ENCODE data around the gene MAP3K14.
"Not testable (repeated sequence)": the region's sequence is repeated elsewhere in the genome, so short reads cannot be mapped to it uniquely, and the experiment has no call there.

MAP3K14 gene

DNA sequence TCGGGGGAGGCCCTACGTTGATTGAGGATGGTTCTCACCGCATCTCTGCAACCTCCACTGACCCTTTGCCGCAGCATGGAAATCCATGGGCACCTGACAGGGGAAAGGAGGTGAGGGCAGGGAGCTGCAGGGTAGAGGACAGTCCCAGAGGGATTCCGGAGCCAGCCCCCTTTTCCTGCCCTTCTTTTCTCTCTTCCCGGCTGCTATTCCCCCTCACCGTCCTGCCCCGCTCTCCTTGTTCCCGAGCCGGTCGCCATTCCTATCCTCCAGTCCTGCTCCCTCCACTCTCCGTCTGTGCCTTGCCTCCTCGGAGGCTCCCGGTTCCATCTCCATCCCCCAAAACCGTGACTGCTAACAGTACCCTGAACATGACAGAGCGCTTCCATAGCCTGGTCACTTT is 59.7 kb downstream of the MAP3K14 start:
- no peaks in the 10 kb centered on the region for H3K4me1 ChIP-seq
- TF ChIP-seq, protein P1, sequence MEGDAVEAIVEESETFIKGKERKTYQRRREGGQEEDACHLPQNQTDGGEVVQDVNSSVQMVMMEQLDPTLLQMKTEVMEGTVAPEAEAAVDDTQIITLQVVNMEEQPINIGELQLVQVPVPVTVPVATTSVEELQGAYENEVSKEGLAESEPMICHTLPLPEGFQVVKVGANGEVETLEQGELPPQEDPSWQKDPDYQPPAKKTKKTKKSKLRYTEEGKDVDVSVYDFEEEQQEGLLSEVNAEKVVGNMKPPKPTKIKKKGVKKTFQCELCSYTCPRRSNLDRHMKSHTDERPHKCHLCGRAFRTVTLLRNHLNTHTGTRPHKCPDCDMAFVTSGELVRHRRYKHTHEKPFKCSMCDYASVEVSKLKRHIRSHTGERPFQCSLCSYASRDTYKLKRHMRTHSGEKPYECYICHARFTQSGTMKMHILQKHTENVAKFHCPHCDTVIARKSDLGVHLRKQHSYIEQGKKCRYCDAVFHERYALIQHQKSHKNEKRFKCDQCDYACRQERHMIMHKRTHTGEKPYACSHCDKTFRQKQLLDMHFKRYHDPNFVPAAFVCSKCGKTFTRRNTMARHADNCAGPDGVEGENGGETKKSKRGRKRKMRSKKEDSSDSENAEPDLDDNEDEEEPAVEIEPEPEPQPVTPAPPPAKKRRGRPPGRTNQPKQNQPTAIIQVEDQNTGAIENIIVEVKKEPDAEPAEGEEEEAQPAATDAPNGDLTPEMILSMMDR (IDR thresholded peaks at IDR 0.05): no peak
- H3K27me3 ChIP-seq (ENCODE audit: control insufficient read depth, insufficient read depth, low read length): no peaks in the 10 kb centered on the region
- H3K4me3 ChIP-seq (ENCODE audit: low read depth, low read length): no peak overlapping the region
- H3K9me3 ChIP-seq (ENCODE audit: control insufficient read depth, low read length): no peaks in the 10 kb centered on the region
- H3K27ac ChIP-seq: no peak overlapping the region
- H3K79me2 ChIP-seq: no peaks in the 10 kb centered on the region
- no peak overlapping the region for H2AFZ ChIP-seq
- no peak overlapping the region for H3K9ac ChIP-seq
- no peak overlapping the region for H3K4me2 ChIP-seq (ENCODE audit: low read length)
- H3K36me3 ChIP-seq (ENCODE audit: control insufficient read depth, insufficient read depth, low read length): no peaks in the 10 kb centered on the region

DNA sequence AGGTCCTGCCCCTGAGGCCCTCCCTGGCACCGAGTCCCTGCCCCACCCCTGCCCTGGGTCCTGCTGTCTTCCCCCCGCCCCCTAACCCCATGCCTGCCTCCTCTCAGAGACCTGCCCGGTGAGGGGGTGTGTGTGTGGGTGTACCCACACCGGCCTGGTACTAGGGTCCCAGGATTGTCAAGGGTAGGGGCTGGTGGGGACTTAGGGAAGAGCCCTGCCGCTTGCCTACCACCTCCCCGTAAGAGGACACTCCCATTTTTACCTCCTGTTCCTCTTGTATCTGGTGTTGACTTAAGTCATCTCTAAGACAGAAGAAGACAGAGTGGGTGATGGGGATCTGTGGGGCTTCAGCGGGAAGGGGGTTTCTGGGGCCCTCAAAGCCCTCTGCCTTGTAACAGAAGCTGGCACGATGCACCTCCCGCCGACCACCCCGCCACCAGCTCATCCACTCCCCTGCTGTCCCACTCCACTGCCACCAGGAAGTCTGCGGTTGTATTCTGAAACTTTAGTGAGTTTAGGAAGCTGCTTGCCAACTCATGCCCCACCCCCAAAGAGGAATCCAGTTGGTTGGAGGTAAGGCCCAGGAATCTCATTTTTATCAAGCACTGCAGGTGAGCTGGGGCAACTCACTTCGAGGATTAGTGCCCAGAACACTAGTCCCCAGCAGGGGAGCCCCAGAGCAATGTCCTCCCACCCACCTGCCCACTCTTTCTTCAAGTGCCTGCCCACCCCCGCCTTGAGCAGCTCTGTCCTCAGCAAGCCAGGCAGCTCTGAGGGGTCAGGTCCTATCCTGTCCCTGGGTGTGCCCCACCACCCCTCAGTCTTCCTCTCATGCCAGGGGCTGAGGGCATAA is 60.5 kb downstream of the MAP3K14 start:
- Histone ChIP-seq H3K9ac (no peak overlapping the region), H3K79me2 (no peaks in the 10 kb centered on the region), H3K27ac (no peak overlapping the region), H3K36me3 (ENCODE audit: control insufficient read depth, insufficient read depth, low read length) (no peaks in the 10 kb centered on the region), H3K9me3 (ENCODE audit: control insufficient read depth, low read length) (no peaks in the 10 kb centered on the region), H3K4me3 (ENCODE audit: low read depth, low read length) (no peak overlapping the region), H2AFZ (no peak overlapping the region), H3K27me3 (ENCODE audit: control insufficient read depth, insufficient read depth, low read length) (no peaks in the 10 kb centered on the region), H3K4me1 (no peaks in the 10 kb centered on the region), H3K4me2 (ENCODE audit: low read length) (no peak overlapping the region)
- TF ChIP-seq, protein P1 (IDR thresholded peaks at IDR 0.05): no peak

DNA sequence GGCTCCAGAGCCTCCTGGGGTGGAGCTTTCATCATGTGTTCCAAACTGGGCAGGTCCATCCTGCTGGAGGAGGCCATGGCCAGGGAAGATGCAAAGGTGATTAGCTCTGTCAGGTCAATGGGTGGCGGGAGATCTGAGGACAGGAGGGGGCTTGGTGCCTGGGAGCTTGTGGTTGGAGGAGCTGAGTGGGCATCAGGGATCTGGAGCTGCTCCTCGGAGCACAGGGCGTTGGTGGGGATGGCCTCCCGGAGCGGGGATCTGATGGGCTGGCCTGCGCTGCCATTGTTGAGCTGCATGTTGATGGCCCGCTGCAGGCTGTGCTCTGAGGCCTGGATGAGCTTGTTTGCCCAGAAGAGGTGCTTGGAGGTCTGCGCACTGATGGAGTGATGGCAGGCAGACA is 61.5 kb downstream of the MAP3K14 start:
- Histone ChIP-seq H3K27ac (no peak overlapping the region), H3K4me3 (ENCODE audit: low read depth, low read length) (no peak overlapping the region), H3K79me2 (no peaks in the 10 kb centered on the region), H3K4me2 (ENCODE audit: low read length) (no peak overlapping the region), H3K9me3 (ENCODE audit: control insufficient read depth, low read length) (no peaks in the 10 kb centered on the region), H3K9ac (no peak overlapping the region), H2AFZ (no peak overlapping the region), H3K36me3 (ENCODE audit: control insufficient read depth, insufficient read depth, low read length) (no peaks in the 10 kb centered on the region), H3K27me3 (ENCODE audit: control insufficient read depth, insufficient read depth, low read length) (no peaks in the 10 kb centered on the region), H3K4me1 (no peaks in the 10 kb centered on the region)
- TF ChIP-seq, protein P1 (IDR thresholded peaks at IDR 0.05): no peak

DNA sequence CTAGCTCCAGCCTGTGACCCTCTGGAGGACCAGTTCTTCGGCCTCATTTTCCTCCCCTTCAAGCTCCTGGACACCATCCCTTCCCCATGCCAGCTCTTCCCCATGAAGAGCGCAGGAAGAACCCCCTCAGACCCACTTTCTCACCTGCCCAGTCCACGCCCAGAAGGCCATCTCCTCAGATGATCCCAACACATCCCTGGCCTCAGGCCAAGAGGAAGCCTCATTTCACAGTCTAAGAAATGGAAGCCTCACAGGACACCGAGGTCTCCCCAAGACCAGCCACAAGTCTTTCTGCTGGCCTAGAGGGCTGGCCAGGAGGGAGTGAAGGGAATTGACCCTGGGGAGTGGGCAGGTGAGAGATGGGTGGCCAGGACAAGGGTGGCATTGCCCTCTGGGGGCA is 62.9 kb downstream of the MAP3K14 start:
- Histone ChIP-seq H2AFZ (no peak overlapping the region), H3K4me3 (ENCODE audit: low read depth, low read length) (no peak overlapping the region), H3K9ac (no peak overlapping the region), H3K27me3 (ENCODE audit: control insufficient read depth, insufficient read depth, low read length) (no peaks in the 10 kb centered on the region), H3K4me2 (ENCODE audit: low read length) (no peak overlapping the region), H3K9me3 (ENCODE audit: control insufficient read depth, low read length) (no peaks in the 10 kb centered on the region), H3K36me3 (ENCODE audit: control insufficient read depth, insufficient read depth, low read length) (no peaks in the 10 kb centered on the region), H3K27ac (no peak overlapping the region), H3K79me2 (no peaks in the 10 kb centered on the region), H3K4me1 (peaks cover under 1% of the 10 kb centered on the region)
- TF ChIP-seq, protein P1 (IDR thresholded peaks at IDR 0.05): no peak

DNA sequence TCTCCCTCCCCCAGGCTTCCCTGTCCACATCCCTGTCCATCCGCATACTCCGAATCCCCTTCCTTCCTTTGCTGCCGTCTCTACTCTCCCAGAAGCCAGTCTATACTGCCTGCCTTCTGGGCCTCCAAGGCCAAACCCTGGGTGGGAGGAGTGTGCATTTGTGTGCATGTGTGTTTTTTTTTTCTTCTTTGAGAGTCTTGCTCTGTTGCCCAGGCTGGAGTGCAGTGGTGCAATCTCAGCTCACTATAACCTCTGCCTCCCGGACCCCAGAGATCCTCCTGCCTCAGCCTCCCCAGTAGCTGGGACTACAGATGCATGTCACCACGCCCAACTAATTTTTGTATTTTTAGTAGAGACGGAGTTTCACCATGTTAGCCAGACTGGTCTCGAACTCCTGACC is 63.6 kb downstream of the MAP3K14 start:
- H2AFZ ChIP-seq; H3K4me3 ChIP-seq (ENCODE audit: low read depth, low read length); H3K9ac ChIP-seq; H3K79me2 ChIP-seq; H3K4me2 ChIP-seq (ENCODE audit: low read length); H3K9me3 ChIP-seq (ENCODE audit: control insufficient read depth, low read length); H3K27ac ChIP-seq; H3K27me3 ChIP-seq (ENCODE audit: control insufficient read depth, insufficient read depth, low read length); H3K36me3 ChIP-seq (ENCODE audit: control insufficient read depth, insufficient read depth, low read length); H3K4me1 ChIP-seq: not testable (repeated sequence)
